Uterus (tissue), 4 donors: ENCODE measurements around the gene ZNF236. TPM values are rescaled to one million over a fixed set of nuclear protein-coding genes. Genes with fewer than 3 reads are reported as not detected.

Source experiments
- DNase-seq, 2 donors: peaks; one replicate each; pipeline ENCODE4 v3.0.0-alpha.2; 2019 to 2020
- H3K27ac ChIP-seq, 2 donors: fragments of 200-600 bp; sonication (generic); 1 replicate in 1 of 2; 2 replicates in 1 of 2; pipeline ENCODE4 v1.5.1; 2016 to 2018
- H3K27me3 ChIP-seq, 2 donors: fragments of 200-600 bp; sonication (generic); one replicate each; pipeline ENCODE4 v1.5.1; 2018 to 2019; ENCODE audit warnings: control low read depth in 1 of 2
- H3K36me3 ChIP-seq, 2 donors: fragments of 200-600 bp; sonication (generic); one replicate each; pipeline ENCODE4 v1.5.1; 2019; ENCODE audit warnings: control low read depth in 1 of 2
- H3K4me1 ChIP-seq, 2 donors: fragments of 200-600 bp; sonication (generic); one replicate each; pipeline ENCODE4 v1.5.1; 2018 to 2019; ENCODE audit warnings: control low read depth in 1 of 2
- H3K4me3 ChIP-seq, 2 donors: fragments of 200-600 bp; sonication (generic); 1 replicate in 1 of 2; 2 replicates in 1 of 2; pipeline ENCODE4 v1.5.1; 2018 to 2019; ENCODE audit warnings: mild to moderate bottlenecking in 1 of 2
- H3K9me3 ChIP-seq, 2 donors: fragments of 200-600 bp; sonication (generic); one replicate each; pipeline ENCODE4 v1.5.1; 2019; ENCODE audit warnings: control low read depth in 1 of 2
- POLR2A ChIP-seq, 2 donors: fragments of 450-650 bp; IDR thresholded peaks; one replicate each; pipeline ENCODE4 v1.6.1; 2016; ENCODE audit warnings: antibody characterized with exemption in 2 of 2, mild to moderate bottlenecking in 1 of 2, moderate library complexity in 1 of 2
- intact Hi-C: fragments of 100-400 bp; cut with DNase I; formaldehyde crosslinking; loops from one replicate; pipeline ENCODE4 v1.15.1; 2023; ENCODE audit warnings: low total_unique reads
- total RNA-seq, 4 donors: library from RNA; depleted of rRNA in 3 of 4; stranded (reverse); fragments of >200 nt in 3 of 4; gene quantifications; one replicate each; pipeline versions ENCODE4 v1.1.0 to v1.2.4, GENCODE V29; 2014 to 2023
- TF ChIP-seq, protein P1 (sequence below), 4 experiments: fragments of 200-600 bp in 2 of 4; fragments of 450-650 bp in 2 of 4; sonication (generic) in 2 of 4; IDR thresholded peaks; one replicate each; pipeline ENCODE4 v1.5.1; 2016 to 2019; ENCODE audit warnings: antibody characterized with exemption in 4 of 4, mild to moderate bottlenecking in 2 of 4, moderate library complexity in 1 of 4
- donor health status: DM: yes; HTN: yes; CAD: no.

The ZNF236 gene
- total RNA-seq, 4 donors from 2014 or later, result 16.7 to 40.7 (median 22.9) TPM

DNA sequence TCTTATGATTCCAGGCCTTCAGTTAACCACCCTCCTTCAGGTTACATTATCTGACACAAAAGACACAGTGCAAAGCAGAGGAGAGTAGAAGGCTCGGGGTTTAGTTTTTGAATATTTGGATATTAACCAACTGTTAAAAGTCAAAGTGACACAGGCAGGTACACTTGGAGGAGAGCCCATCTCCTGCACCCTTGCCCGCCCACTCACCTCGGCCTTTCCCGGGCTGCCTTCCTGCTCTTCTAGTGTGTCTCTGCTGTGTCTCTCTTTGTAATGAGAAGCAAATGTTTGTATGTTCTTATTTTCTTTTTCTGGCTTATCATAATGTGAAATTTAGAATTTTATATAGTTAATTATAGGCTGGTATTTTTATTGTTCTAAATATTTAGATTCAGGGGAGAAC is 35.1 kb downstream of the ZNF236 start:
- intact Hi-C loops, result no loop called here
- TF ChIP-seq, protein P1, sequence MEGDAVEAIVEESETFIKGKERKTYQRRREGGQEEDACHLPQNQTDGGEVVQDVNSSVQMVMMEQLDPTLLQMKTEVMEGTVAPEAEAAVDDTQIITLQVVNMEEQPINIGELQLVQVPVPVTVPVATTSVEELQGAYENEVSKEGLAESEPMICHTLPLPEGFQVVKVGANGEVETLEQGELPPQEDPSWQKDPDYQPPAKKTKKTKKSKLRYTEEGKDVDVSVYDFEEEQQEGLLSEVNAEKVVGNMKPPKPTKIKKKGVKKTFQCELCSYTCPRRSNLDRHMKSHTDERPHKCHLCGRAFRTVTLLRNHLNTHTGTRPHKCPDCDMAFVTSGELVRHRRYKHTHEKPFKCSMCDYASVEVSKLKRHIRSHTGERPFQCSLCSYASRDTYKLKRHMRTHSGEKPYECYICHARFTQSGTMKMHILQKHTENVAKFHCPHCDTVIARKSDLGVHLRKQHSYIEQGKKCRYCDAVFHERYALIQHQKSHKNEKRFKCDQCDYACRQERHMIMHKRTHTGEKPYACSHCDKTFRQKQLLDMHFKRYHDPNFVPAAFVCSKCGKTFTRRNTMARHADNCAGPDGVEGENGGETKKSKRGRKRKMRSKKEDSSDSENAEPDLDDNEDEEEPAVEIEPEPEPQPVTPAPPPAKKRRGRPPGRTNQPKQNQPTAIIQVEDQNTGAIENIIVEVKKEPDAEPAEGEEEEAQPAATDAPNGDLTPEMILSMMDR (IDR thresholded peaks at IDR 0.05), result no peak
- TF ChIP-seq POLR2A (IDR thresholded peaks at IDR 0.05), result no peak
- H3K36me3 ChIP-seq, result no peaks in the 10 kb centered on the region
- no peaks in the 10 kb centered on the region for H3K27me3 ChIP-seq
- no peaks in the 10 kb centered on the region for H3K9me3 ChIP-seq
- H3K27ac ChIP-seq, result no peak overlapping the region
- H3K4me1 ChIP-seq, result no peaks in the 10 kb centered on the region
- no peak for DNase-seq
- no peak overlapping the region for H3K4me3 ChIP-seq

DNA sequence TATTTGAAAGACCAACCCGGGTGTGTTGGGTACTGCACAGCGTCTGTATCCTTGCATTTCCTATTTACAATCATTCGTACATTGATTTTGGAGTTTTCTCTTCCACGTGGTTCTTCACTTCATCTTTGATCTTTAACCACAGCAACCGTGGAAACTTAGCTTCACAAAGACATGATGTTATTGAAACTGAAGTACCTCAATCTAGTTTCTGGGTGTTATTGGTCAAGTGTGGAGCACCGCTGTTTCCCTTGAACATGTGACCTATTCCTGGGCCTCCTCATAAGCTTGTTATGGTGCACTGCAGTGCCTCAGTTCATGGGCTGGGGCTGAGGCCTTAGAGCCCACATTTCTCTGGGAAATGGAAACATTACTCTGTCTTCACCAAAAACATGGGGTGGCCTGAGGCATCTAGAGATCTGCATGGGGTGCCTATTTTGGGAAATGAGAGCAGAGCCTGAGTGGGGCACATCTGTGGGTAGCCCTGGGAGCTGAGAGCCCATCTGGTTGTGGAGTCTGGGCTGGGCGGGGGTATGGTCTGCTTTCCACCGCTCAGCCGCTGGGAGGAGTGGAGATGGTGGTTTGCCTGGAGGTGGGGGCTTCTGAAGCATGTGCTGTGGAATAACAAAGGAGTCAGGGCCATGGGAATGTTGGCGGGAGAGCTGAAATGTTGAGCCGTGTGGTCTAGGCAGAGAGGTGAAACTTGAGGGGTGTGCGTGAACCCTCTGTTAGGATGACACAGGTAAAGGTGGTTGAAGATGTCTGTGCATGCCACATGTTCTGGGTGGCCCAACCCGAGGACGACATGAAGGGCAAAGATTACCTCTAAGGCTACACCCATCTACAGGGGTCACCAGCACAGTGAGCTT is 37.4 kb downstream of the ZNF236 start:
- TF ChIP-seq, protein P1 (IDR thresholded peaks at IDR 0.05), result no peak
- TF ChIP-seq POLR2A (IDR thresholded peaks at IDR 0.05), result no peak
- no peaks in the 10 kb centered on the region for H3K4me1 ChIP-seq
- H3K27ac ChIP-seq, result no peak overlapping the region
- intact Hi-C loops, result no loop called here
- no peak for DNase-seq
- H3K27me3 ChIP-seq, result no peaks in the 10 kb centered on the region
- H3K9me3 ChIP-seq, result no peaks in the 10 kb centered on the region
- H3K36me3 ChIP-seq, result no peaks in the 10 kb centered on the region
- H3K4me3 ChIP-seq, result no peak overlapping the region

GRCh38 chr18:76860411-76860810 is 38.1 kb downstream of the ZNF236 start:
- Histone ChIP-seq H3K27ac (no peak overlapping the region), H3K4me3 (no peak overlapping the region), H3K9me3 (no peaks in the 10 kb centered on the region), H3K27me3 (no peaks in the 10 kb centered on the region), H3K4me1 (no peaks in the 10 kb centered on the region), H3K36me3 (no peaks in the 10 kb centered on the region)
- intact Hi-C loops, result no loop called here
- DNase-seq, result no peak
- TF ChIP-seq, protein P1 (IDR thresholded peaks at IDR 0.05), result no peak
- no peak for TF ChIP-seq POLR2A (IDR thresholded peaks at IDR 0.05)

GRCh38 chr18:76866666-76867065 is 44.3 kb downstream of the ZNF236 start:
- no peak overlapping the region for H3K27ac ChIP-seq
- TF ChIP-seq, protein P1 (IDR thresholded peaks at IDR 0.05), result no peak
- H3K27me3 ChIP-seq, result no peaks in the 10 kb centered on the region
- no peak for DNase-seq
- no peaks in the 10 kb centered on the region for H3K36me3 ChIP-seq
- no peak overlapping the region for H3K4me3 ChIP-seq
- intact Hi-C loops, result no loop called here
- no peaks in the 10 kb centered on the region for H3K9me3 ChIP-seq
- H3K4me1 ChIP-seq, result no peaks in the 10 kb centered on the region

GRCh38 chr18:76873311-76873710 is 51.0 kb downstream of the ZNF236 start:
- Histone ChIP-seq H3K27ac (no peak overlapping the region), H3K27me3 (no peaks in the 10 kb centered on the region), H3K4me3 (no peak overlapping the region), H3K4me1 (no peaks in the 10 kb centered on the region), H3K9me3 (no peaks in the 10 kb centered on the region), H3K36me3 (no peaks in the 10 kb centered on the region)
- intact Hi-C loops, result no loop called here
- no peak for DNase-seq
- TF ChIP-seq, protein P1 (IDR thresholded peaks at IDR 0.05), result no peak
- no peak for TF ChIP-seq POLR2A (IDR thresholded peaks at IDR 0.05)
